ENCODE data around the gene LYZL1.

GRCh38 chr10:29243066-29243465 lies 45.8 kb upstream of the LYZL1 start:
- TF ChIP-seq POLR2A (IDR thresholded peaks at IDR 0.05), result no peak
- TF ChIP-seq CTCF (IDR thresholded peaks at IDR 0.05), result no peak

All from right lobe of liver (tissue), 4 donors.